NOMO-1 treated with dmso at 0.1 percent for 144 hours (cell line): Measurements from ENCODE around the gene TMEM198.

Source experiments
- DNase-seq: peaks from one replicate; lab custom pipeline; 2025; ENCODE audit not compliant: unreplicated experiment; lab: John Stamatoyannopoulos, UW

The TMEM198 gene

DNA sequence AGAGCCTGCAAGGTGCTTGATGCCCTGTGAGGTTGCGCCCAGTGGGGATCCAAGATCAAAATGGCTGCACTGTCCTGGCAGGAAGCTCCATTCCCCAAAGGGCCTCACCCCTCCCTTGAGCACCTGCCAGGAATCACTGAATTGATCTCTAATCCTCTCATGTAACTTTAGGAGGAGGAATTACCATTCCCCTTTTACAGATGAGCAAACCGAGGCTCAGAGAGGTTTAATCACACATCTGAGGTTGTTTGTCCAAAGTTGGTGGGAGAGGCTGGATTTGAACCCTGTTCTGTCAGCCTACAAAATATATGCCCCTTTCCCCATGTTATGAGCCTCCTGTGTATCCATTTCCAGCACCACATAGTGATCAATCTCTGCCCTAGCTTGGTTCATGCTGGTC, 19.0 kb upstream of the TMEM198 start:
- no peak for DNase-seq

DNA sequence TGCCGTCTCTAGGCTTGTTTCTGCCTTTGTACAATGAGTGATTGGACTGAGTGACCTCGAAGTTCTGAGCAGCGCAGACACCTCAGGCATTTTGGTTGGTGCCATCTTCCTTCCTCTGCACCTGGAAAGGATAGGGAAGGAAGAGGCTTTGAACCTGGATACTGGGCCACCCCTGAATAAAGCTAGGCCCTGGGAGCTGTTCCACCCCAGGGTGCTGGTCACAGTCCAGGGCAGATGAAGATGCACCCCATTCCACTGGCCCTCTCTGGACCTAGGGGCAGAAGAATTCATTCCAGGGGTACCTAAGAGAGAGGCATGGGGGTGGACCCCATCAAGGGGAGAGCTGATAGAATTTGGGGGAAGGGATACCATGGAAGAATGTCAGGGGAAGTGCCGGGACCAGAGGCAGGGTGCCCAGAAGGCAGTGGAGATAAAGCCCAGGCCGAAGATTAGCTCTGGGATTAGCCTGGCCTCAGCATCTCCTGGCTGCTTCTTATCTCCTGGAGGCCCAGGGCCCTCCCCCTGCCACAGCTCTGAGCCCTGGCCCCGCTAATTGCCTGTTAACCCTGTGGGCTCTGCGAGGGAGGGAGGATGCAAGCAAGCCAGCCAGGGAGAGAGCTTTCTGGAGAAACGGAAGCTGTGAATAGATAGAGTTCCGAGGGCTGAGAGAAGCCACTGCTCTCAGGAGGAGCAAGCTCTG, 18.1 kb upstream of the TMEM198 start:
- DNase-seq = no peak

- no peak for DNase-seq
These were observed 17.3 kb upstream of the TMEM198 start for GRCh38 chr2:219526320-219527075.

GRCh38 chr2:219527076-219527394, 16.8 kb upstream of the TMEM198 start:
- no peak for DNase-seq

DNA sequence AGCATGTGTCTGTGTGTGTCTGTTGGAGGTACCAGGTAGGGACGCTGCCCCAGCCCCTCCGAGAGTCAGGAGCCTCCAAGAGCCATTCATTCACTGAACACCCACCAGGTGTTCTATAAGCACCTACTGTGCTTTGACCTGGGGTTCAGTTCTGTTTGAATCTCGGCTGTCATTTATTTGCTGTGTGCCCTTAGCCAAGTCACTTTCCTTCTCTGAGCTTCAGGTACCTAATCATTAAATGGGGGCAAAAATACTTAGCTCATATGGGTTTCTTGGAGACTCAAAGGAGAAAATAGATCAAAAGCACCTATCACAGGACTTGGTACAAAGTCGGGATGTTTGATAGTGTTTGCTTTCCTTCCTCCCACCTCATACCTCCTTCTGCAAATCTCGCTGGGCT, 16.4 kb upstream of the TMEM198 start:
- DNase-seq = no peak

- peak; percentile 58 for DNase-seq
These were observed 13.5 kb upstream of the TMEM198 start for GRCh38 chr2:219530048-219530963.

- DNase-seq = no peak
These were observed 12.0 kb upstream of the TMEM198 start for GRCh38 chr2:219531639-219532377.

DNA sequence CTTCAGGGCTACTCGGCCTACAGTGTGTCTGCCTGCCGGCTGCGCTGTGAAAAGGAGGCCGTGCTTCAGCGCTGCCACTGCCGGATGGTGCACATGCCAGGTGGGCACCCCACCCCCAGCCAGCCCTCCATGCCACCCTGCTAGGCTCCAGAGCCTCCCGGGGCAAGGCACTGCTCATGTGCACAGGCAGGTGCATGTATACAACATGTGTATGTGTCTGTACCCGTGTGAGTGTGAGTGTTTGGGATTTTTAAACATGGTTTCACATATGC, 11.5 kb upstream of the TMEM198 start:
- DNase-seq = no peak

DNA sequence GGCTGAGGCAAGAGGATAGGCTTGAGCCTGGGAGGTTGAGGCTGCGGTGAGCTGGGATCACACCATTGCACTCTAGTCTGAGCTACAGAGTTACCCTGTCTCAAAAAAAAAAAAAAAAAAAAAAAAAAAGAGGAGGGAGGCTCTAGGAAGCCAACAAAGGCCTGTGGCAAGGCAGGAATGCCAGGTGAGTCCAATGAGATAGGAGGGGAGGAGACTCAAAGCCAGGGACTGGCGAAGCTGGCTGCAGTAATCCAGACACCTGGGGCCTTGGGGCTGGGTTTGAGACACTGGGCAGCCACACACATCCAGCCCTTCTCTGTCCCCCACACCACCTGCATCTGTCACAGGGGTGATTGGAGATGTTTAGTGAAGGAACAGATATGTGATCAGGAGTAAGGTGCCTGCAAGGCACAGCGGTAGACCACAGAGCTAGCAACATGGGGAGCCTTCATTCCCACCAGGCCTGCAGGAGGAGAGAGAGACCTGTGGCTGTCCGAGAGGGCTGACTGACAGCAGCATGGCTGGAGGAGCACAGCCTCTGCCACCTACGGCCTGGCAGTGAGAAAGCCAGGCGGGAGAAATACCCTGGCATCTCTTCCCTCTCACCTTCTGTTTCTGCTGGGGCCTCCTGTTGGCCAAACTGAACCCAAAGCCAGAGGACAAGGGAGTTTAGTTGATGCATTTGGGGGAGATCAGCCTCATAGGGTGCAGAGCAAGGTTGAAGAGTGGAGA, 9.7 kb upstream of the TMEM198 start:
- no peak for DNase-seq

DNA sequence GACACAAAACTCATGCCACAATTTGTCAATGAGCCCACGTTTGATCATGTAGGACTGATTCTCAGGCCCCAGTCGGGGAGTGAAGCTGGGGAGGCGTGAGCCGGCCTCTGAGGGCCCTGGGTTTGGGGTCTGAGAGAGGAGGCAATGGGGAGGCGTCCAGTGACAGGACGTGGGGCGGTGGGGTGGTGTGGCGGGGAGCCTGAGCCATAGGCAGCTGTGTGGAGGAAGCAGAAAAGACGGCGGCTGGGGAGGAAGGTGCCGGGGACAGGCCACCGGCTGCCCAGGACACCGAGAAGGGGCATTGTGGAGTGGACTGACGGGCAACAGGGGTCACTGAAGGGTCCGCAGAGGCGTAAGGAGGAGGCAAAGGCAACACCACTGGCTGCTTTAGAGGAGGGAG, 7.4 kb upstream of the TMEM198 start:
- DNase-seq = no peak

GRCh38 chr2:219536967-219537366, 6.9 kb upstream of the TMEM198 start:
- no peak for DNase-seq

DNA sequence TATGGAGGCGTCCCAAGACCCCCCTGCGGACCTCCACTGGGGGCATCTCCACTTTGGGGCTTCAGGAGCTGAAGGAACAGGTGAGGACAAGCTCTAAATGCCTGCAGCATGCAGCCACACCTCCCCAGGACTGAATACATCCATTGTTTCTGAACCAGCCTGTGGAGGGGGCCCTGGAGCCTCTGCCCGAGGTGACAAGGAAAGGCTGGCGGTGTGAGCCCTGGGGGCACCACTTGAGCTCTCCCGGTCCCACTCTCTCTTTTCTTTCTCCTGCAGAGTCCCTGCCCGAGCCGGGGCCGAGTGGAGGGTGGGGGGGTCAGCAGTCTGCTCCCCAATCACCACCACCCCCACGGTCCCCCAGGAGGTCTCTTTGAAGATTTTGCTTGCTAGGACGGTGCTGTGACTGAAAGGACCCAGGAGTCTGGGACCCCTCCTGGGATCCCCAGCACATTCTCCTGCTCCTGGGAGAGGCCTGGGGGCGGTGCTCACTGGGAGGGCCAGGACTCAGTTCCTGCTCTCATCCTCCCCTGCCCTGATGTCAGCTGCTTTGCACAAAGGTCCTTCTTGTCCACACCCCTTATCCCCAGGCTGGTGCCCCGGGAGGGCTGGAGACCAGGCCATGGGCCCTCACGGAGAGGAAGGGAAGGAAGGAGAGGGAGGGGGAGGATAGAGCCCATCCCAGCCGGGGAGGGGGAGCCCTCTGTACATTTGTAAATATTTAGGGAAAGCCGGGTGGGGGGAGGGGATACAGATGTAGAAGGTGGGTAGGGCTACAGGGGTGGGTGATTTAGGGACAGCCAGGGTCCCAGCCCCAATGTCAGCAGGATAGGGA, 6.0 kb upstream of the TMEM198 start:
- DNase-seq = no peak

- no peak for DNase-seq
These were observed 5.3 kb upstream of the TMEM198 start for GRCh38 chr2:219538504-219538951.

GRCh38 chr2:219538956-219539788, 4.7 kb upstream of the TMEM198 start:
- DNase-seq = no peak

DNA sequence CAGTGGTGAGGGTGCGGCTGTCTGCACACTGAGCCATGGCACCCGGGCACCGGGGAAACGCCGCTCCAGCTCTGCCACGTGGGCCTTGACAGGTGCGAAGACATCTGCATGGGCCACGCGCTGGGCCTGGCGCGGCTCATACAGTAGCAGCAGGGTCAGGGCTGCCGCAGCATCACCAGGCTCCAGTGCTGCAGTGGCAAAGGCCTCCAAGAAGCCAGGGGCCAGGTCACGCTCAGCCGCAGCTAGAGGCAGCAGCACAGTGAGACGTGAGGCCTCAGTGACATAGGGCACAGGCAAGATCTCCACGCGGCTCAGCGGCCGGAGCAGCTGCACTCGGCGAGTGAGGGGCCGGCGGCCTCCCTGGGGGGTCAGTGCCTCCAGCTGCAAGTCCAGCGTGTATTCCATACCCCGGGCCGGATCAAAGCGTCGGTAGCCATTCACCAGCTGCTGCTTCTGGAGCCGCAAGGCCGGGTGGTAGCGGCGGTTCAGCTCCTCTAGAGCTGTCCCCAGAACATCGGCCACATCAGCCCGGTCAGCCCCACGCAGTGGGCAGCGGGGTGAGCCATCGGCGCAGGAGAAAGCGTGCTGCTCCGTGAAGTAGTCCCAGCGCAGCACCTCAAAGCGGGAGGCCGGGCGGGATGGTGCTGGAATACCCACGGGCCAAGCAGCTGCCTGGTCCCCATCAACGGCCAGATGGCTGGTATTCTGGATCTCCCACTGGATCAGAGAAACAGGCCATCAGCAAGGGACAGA, 3.7 kb upstream of the TMEM198 start:
- no peak for DNase-seq

DNA sequence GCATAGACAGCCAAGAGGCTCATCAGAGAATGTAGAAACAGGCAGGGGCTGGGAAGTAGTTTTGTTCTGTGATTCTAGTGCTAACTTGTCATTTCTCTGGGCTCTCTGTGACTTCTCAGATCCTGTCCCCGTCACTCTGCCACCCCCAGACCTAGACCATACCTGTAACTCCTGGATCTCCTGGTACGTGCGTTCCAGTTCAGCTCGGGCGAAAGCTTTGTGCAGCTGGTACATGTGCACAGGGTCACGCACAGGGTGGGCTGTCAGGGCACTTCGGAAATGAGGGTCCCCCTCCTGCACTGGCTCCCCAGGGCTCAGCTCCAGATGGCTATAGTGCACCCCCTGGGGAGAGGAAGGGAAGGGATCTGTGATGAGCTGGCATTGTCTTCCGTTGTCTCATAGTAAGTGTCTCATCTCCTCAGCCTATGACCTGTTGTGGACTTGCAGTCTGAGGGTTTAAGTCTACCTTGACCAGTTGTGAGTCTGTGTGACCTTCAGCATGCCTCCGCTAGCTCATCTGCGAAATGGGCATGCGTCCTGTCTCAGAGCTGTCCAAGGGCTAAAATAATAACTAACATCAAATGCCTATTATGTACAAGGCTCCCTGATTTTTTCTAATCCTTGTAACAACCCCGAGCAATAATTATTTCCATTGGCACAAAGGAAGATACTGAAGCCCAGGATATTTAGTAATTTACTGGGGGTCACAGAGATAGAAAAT, 2.9 kb upstream of the TMEM198 start:
- DNase-seq = no peak

DNA sequence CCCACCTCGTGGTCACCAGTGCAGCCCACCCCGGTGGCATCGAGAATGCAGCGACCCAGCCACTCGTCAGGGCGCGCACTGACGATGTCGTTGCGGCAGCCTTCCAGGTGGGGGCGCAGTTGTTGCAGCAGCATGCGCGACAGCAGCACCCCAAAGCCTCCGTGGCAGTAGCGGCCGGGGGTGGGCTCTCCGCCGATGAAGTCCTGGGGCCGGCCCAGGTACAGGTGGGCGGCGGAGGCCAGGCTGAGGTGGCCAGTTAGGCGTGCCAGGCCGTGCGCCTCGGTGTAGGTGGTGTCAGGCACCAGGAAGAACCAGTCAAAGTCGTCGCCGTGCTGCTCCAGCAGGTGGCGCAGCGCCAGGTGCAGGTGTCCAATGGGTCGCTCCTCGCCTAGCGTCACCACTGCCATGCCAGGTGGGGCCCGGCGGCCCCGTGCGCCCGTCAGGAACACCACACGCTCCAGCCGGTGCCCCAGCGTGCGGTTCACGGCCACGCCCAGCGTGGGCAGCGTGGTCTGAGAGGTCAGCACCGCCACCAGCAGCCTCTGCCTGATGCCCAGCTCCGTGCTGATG, 2.1 kb upstream of the TMEM198 start:
- DNase-seq = peak; percentile 61
